ENCODE results near the gene RTF2. TPM values are rescaled to one million over a fixed set of nuclear protein-coding genes. Genes with fewer than 3 reads are reported as not detected.

Gene RTF2
- total RNA-seq, 2 experiments from 2014 or later = 52.7 to 55.2 TPM

DNA sequence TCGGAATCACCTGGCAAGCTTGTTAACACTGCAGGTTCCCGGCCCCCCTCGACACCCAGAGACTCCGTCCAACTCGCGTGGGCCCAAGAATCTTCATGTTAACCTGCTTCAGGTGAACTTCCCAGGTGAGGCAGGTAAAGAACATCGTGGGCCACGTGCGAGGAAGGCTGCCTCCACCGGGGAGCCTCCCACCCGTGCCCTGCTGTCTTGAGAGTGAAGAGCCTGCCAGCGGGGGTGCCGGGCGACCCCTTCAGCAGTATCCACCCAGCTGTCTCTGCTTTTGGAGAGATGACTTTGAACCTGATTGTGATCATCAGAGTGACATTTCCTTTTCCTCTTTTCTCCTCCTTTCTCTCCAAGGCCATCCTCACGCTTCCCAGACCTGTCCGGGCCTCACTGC is 22.9 kb upstream of the RTF2 start:
- Histone ChIP-seq H3K4me3 (ENCODE audit: low read length) (no peak overlapping the region), H3K36me3 (ENCODE audit: insufficient read depth, low read length) (peaks cover 22% of the 10 kb centered on the region), H3K9me3 (ENCODE audit: control insufficient read depth in 1 of 2, insufficient read depth in 1 of 2, low read length in 2 of 2) (no peaks in the 10 kb centered on the region), H3K27ac (ENCODE audit: low read depth in 1 of 2, low read length in 2 of 2) (no peak overlapping the region), H3K4me1 (ENCODE audit: insufficient read depth, low read length) (peaks cover 23% of the 10 kb centered on the region), H3K27me3 (ENCODE audit: control insufficient read depth in 1 of 2, insufficient read depth in 2 of 2, low read length in 2 of 2) (no peaks in the 10 kb centered on the region)
- ChIA-PET CTCF (no interaction called here), POLR2A (no interaction called here)
- Mint-ChIP-seq H3K4me1 (ENCODE audit: low read depth) (peaks cover 18% of the 10 kb centered on the region), H3K36me3 (ENCODE audit: low read depth) (peaks cover 69% of the 10 kb centered on the region), H3K9me3 (no peaks in the 10 kb centered on the region), H3K27ac (peak overlapping the region; percentile 53), H3K27me3 (no peaks in the 10 kb centered on the region), H3K4me3 (no peak overlapping the region)
- TF ChIP-seq CTCF (IDR thresholded peaks at IDR 0.05) = no peak
- intact Hi-C loops (cut with DNase I, micrococcal nuclease) = no loop called here
- no peak for DNase-seq
- no peak for ATAC-seq (ENCODE audit: poor library complexity)

DNA sequence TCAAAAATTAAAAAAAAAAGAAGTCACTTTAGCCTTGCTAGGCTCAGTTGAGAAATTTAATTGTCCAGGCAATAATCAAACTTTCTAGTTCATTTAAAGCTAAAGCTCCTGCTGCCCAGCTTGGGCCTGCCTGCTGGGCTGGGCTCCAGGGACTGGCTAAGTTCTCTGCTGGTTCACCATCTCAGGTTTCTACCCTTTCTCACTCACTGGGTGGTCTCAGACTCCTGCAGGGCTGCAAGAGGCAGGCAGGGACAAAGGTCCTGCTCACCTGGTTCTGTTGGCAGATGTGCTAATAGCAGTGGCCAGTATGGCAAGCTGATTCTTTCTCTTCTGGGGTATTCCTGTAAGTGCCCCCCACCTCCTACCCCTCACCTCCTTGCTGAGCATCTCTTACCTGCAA is 21.2 kb upstream of the RTF2 start:
- ATAC-seq (ENCODE audit: poor library complexity) = no peak
- ChIA-PET POLR2A (no interaction called here), CTCF (no interaction called here)
- H3K4me3 ChIP-seq (ENCODE audit: low read length) = no peak overlapping the region
- H3K4me3 Mint-ChIP-seq = peak overlapping the region; percentile 15
- intact Hi-C loops (cut with DNase I, micrococcal nuclease) = no loop called here
- no peak overlapping the region for H3K27ac ChIP-seq (ENCODE audit: low read depth in 1 of 2, low read length in 2 of 2)
- H3K9me3 ChIP-seq (ENCODE audit: control insufficient read depth in 1 of 2, insufficient read depth in 1 of 2, low read length in 2 of 2) = no peaks in the 10 kb centered on the region
- H3K4me1 Mint-ChIP-seq (ENCODE audit: low read depth) = peaks cover 7% of the 10 kb centered on the region
- H3K27ac Mint-ChIP-seq = no peak overlapping the region
- no peak for TF ChIP-seq CTCF (IDR thresholded peaks at IDR 0.05)
- H3K9me3 Mint-ChIP-seq = no peaks in the 10 kb centered on the region
- H3K36me3 ChIP-seq (ENCODE audit: insufficient read depth, low read length) = peaks cover 35% of the 10 kb centered on the region
- peaks cover 6% of the 10 kb centered on the region for H3K4me1 ChIP-seq (ENCODE audit: insufficient read depth, low read length)
- no peaks in the 10 kb centered on the region for H3K27me3 Mint-ChIP-seq
- H3K36me3 Mint-ChIP-seq (ENCODE audit: low read depth) = peaks cover 77% of the 10 kb centered on the region
- H3K27me3 ChIP-seq (ENCODE audit: control insufficient read depth in 1 of 2, insufficient read depth in 2 of 2, low read length in 2 of 2) = no peaks in the 10 kb centered on the region
- no peak for DNase-seq

DNA sequence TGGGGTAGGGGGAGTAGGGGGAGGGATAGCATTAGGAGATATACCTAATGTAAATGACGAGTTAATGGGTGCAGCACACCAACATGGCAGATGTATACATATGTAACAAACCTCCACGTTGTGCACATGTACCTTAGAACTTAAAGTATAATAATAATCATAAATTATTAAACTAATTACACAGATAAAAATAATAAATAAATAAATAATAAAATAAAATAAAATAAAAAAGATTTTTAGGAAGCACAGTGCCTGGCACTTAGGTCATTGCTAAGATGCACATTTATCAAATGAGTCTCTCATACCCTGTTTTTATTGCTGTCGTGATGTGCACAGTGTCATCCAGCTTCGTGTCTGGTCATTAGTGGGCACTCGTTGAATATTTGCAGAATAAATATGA is 19.0 kb upstream of the RTF2 start:
- TF ChIP-seq CTCF (IDR thresholded peaks at IDR 0.05) = no peak
- ChIA-PET POLR2A (no interaction called here), CTCF (no interaction called here)
- no peak for DNase-seq
- intact Hi-C loops (cut with DNase I, micrococcal nuclease) = no loop called here
- H3K27me3 ChIP-seq (ENCODE audit: control insufficient read depth in 1 of 2, insufficient read depth in 2 of 2, low read length in 2 of 2) = no peaks in the 10 kb centered on the region
- H3K4me1 ChIP-seq (ENCODE audit: insufficient read depth, low read length) = peaks cover 9% of the 10 kb centered on the region
- ATAC-seq (ENCODE audit: poor library complexity) = no peak
- Mint-ChIP-seq H3K27me3 (no peaks in the 10 kb centered on the region), H3K4me3 (no peak overlapping the region), H3K27ac (no peak overlapping the region), H3K9me3 (no peaks in the 10 kb centered on the region), H3K4me1 (ENCODE audit: low read depth) (peaks cover 2% of the 10 kb centered on the region), H3K36me3 (ENCODE audit: low read depth) (peaks cover 66% of the 10 kb centered on the region)
- no peak overlapping the region for H3K4me3 ChIP-seq (ENCODE audit: low read length)
- H3K9me3 ChIP-seq (ENCODE audit: control insufficient read depth in 1 of 2, insufficient read depth in 1 of 2, low read length in 2 of 2) = no peaks in the 10 kb centered on the region
- no peak overlapping the region for H3K27ac ChIP-seq (ENCODE audit: low read depth in 1 of 2, low read length in 2 of 2)
- peaks cover 45% of the 10 kb centered on the region for H3K36me3 ChIP-seq (ENCODE audit: insufficient read depth, low read length)

Measured in CD4-positive, alpha-beta T cell (primary cell).